Heart left ventricle (tissue), 13 donors: ENCODE data around the gene PSPH.

ENCODE experiments used
- POLR2A ChIP-seq, 2 donors: fragments of 450-650 bp; IDR thresholded peaks; one replicate each; pipeline ENCODE4 v1.6.1; 2017; ENCODE audit warnings: antibody characterized with exemption in 2 of 2, mild to moderate bottlenecking in 2 of 2, moderate library complexity in 2 of 2
- TF ChIP-seq, protein P1 (sequence below), 12 donors: fragments of 200-600 bp; sonication (generic) in 4 of 12; IDR thresholded peaks; one replicate each; pipeline versions ENCODE4 v1.5.0 to v1.8.0; 2018 to 2022; ENCODE audit warnings: antibody characterized with exemption in 12 of 12, mild to moderate bottlenecking in 5 of 12
- donor health status: ischemic (EF 13 %, LVEDD 7.1; RV severe dilation, severe dysfunction).
- donor health status: DM: no; HTN: yes; CAD: no.
- donor health status: DM: no; HTN: no; CAD: no.
- donor health status: ischemic (EF 25% LVEDD 6.9; RV normal size, moderate dysfunction).
- donor health status: ischemic (EF 25% LVEDD 5.7; RV mildly dilated, moderate dysfunction).
- donor health status: ischemic (EF 35%, LVEDD 5.7; RV mildly dilated, moderate dysfunction).
- donor health status: nonischemic (EF 11% LVEDD 7.7; RV severe dilation, severe dysfunction).
- donor health status: DM: yes; HTN: yes; CAD: no.
- donor health status: PGD.
- donor health status: ischemic (EF 29% LVEDD 5.4; RV normal size, mild dysfunction).
- donor health status: nonischemic (EF 23%, LVEDD 6.1; RV moderate dilation, normal function).

DNA sequence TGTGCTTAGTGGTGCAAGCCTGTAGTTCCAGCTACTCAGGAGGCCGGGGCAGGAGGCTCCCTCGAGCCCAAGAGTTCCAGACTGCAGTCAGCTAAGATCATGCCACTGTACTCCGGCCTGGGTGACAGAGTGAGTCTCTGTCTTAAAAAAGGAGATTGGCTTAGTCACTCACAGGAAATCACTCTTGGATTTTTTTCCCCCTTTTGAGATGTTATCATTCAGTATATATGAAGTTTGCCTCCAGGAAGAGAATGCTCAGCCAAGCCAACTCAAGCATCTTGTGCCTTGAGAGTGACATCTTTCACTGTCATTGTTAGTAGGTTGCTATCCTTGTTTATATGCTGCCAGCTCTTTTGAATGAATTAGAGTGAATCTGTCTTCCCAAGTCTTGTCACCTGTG, 58.9 kb downstream of the PSPH start:
- TF ChIP-seq, protein P1, sequence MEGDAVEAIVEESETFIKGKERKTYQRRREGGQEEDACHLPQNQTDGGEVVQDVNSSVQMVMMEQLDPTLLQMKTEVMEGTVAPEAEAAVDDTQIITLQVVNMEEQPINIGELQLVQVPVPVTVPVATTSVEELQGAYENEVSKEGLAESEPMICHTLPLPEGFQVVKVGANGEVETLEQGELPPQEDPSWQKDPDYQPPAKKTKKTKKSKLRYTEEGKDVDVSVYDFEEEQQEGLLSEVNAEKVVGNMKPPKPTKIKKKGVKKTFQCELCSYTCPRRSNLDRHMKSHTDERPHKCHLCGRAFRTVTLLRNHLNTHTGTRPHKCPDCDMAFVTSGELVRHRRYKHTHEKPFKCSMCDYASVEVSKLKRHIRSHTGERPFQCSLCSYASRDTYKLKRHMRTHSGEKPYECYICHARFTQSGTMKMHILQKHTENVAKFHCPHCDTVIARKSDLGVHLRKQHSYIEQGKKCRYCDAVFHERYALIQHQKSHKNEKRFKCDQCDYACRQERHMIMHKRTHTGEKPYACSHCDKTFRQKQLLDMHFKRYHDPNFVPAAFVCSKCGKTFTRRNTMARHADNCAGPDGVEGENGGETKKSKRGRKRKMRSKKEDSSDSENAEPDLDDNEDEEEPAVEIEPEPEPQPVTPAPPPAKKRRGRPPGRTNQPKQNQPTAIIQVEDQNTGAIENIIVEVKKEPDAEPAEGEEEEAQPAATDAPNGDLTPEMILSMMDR (IDR thresholded peaks at IDR 0.05): no peak
- no peak for TF ChIP-seq POLR2A (IDR thresholded peaks at IDR 0.05)
